ENCODE data around the gene DNM1L. TPM values are rescaled to one million over a fixed set of nuclear protein-coding genes. Genes with fewer than 3 reads are reported as not detected.

The DNM1L gene
- total and polyA plus RNA-seq, 2 of the 4 experiments (the other 2 are of a cell fraction): 44.8 to 70.1 TPM

- no peak overlapping the region for H4K8ac ChIP-seq (ENCODE audit: low read depth in 2 of 2, low read length in 2 of 2)
- in situ Hi-C loops (cut with MboI; ENCODE audit: low sequenced_read_pairs): no loop called here
- BruUV-seq (replicated peaks): no TSS peak
- CTCF ChIA-PET: no interaction called here
- no peak overlapping the region for H3K56ac ChIP-seq (ENCODE audit: extremely low read depth, insufficient read depth, low read length)
- H3K4me2 ChIP-seq (ENCODE audit: low read depth, low read length): no peak overlapping the region
- dilution Hi-C loops (cut with HindIII; ENCODE audit: low sequenced_read_pairs, unreplicated experiment): no loop called here
- no peak overlapping the region for H2AK5ac ChIP-seq (ENCODE audit: low read depth, low read length)
- H2AK9ac ChIP-seq (replicated peaks; ENCODE audit: low read depth, low read length, poor library complexity): no peak overlapping the region
- no peak overlapping the region for H2BK20ac ChIP-seq (ENCODE audit: low read depth, low read length)
- no peak for TF ChIP-seq POLR2A (IDR thresholded peaks at IDR 0.05; ENCODE audit: low read depth, low read length)
- TF ChIP-seq RAD21 (IDR thresholded peaks at IDR 0.05; ENCODE audit: low read length): no peak
- TF ChIP-seq CTCF (conservative IDR thresholded peaks at IDR 0.05; ENCODE audit: low read depth, low read length): no peak
- TF ChIP-seq SMC3 (IDR thresholded peaks at IDR 0.05; ENCODE audit: low read depth, low read length): no peak
- TF ChIP-seq BHLHE40 (IDR thresholded peaks at IDR 0.05; ENCODE audit: low read depth, low read length): no peak
- no peak for TF ChIP-seq MAZ (IDR thresholded peaks at IDR 0.05; ENCODE audit: borderline replicate concordance, low read depth, low read length)
- no peak for TF ChIP-seq CEBPB (IDR thresholded peaks at IDR 0.05; ENCODE audit: low read depth, low read length)
- TF ChIP-seq NFE2L2 (IDR thresholded peaks at IDR 0.05; ENCODE audit: low read depth, low read length): no peak
- TF ChIP-seq ELK1 (IDR thresholded peaks at IDR 0.05; ENCODE audit: borderline replicate concordance, low read depth, low read length): no peak
- no peak for TF ChIP-seq CHD1 (IDR thresholded peaks at IDR 0.05; ENCODE audit: low read depth, low read length)
- H2BK120ac ChIP-seq (ENCODE audit: low read depth, low read length): no peak overlapping the region
- no peak overlapping the region for H4K91ac ChIP-seq (ENCODE audit: insufficient read depth, low read depth, low read length)
- ATAC-seq (ENCODE audit: low read depth) (no peak), DNase-seq (no peak)
- H3K14ac ChIP-seq (replicated peaks; ENCODE audit: low read depth, low read length): no peak overlapping the region
- POLR2A ChIA-PET (ENCODE audit: unreplicated experiment): no interaction called here
- H4K5ac ChIP-seq (ENCODE audit: low read depth, low read length): no peak overlapping the region
- H2BK15ac ChIP-seq (ENCODE audit: low read depth, low read length): no peak overlapping the region
- H3K27me3 ChIP-seq (ENCODE audit: control insufficient read depth, insufficient read depth, low read length): no peaks in the 10 kb centered on the region
- no peaks in the 10 kb centered on the region for H4K20me1 ChIP-seq (ENCODE audit: insufficient read depth, low read length)
- no peak overlapping the region for H2BK5ac ChIP-seq (ENCODE audit: low read depth, low read length, poor library complexity, severe bottlenecking)
- no peaks in the 10 kb centered on the region for H3K9me1 ChIP-seq (ENCODE audit: insufficient read depth, low read length)
- no peak overlapping the region for H3K9ac ChIP-seq (ENCODE audit: low read depth, low read length)
- no peaks in the 10 kb centered on the region for H3K79me1 ChIP-seq (ENCODE audit: low read depth in 1 of 2, low read length in 2 of 2)
- WGBS, 2 experiments (ENCODE audit: extremely low coverage in 2 of 2, insufficient read length in 1 of 2): 0% methylated on average over 1 of the region's 2 CpGs; no CpG with 5 or more reads in 1 of the 2 experiments
- H3K4me3 ChIP-seq (ENCODE audit: insufficient read depth, low read depth, low read length): no peak overlapping the region
- no peak overlapping the region for H3K4ac ChIP-seq (ENCODE audit: low read depth, low read length)
- no peaks in the 10 kb centered on the region for H3K36me3 ChIP-seq (ENCODE audit: control insufficient read depth, insufficient read depth, low read length)
- no peak overlapping the region for H3K23ac ChIP-seq (ENCODE audit: low read depth, low read length)
- no peak overlapping the region for H3K27ac ChIP-seq (ENCODE audit: insufficient read depth, low read length)
- no peak overlapping the region for H2AFZ ChIP-seq (replicated peaks; ENCODE audit: low read length, poor library complexity)
- H3K9me3 ChIP-seq (ENCODE audit: control insufficient read depth, insufficient read depth, low read length): no peaks in the 10 kb centered on the region
- intact Hi-C loops (cut with micrococcal nuclease): no loop called here
- no peaks in the 10 kb centered on the region for H3K4me1 ChIP-seq (ENCODE audit: control insufficient read depth, insufficient read depth, low read length)
- H3K18ac ChIP-seq (ENCODE audit: low read depth, low read length): no peak overlapping the region
Observed at GRCh38 chr12:32789916-32790315, 110.8 kb downstream of the DNM1L start.
